NB4 (cell line): Measurements from ENCODE around the gene GM2A.

Experiments
- CTCF ChIP-seq: IDR thresholded peaks from one replicate; pipeline ENCODE4 v1.5.1; 2012; ENCODE audit warnings: low read depth, low read length
- MAX ChIP-seq: IDR thresholded peaks from 2 replicates; pipeline ENCODE4 v1.6.1; 2011; ENCODE audit warnings: low read depth, low read length
- MYC ChIP-seq: IDR thresholded peaks from 2 replicates; pipeline ENCODE4 v1.6.1; 2011; ENCODE audit warnings: low read depth, low read length
- POLR2A ChIP-seq: IDR thresholded peaks from 2 replicates; pipeline ENCODE4 v1.6.1; 2011; ENCODE audit warnings: mild to moderate bottlenecking; ENCODE audit not compliant: insufficient read length; ENCODE audit errors: extremely low read depth

GRCh38 chr5:151267491-151268260, 14.7 kb downstream of the GM2A start:
- TF ChIP-seq POLR2A (no peak), CTCF (no peak), MAX (no peak), MYC (no peak)
